CD4-positive, alpha-beta T cell treated with Interleukin-6 at 100 ng/mL for 8 hours (primary cell): ENCODE data around the gene SYNPO.

Source experiments
- DNase-seq: peaks from one replicate; pipeline ENCODE4 v3.0.0-alpha.2; 2020; ENCODE audit warnings: mixed read lengths, low spot score

Gene SYNPO, protein sequence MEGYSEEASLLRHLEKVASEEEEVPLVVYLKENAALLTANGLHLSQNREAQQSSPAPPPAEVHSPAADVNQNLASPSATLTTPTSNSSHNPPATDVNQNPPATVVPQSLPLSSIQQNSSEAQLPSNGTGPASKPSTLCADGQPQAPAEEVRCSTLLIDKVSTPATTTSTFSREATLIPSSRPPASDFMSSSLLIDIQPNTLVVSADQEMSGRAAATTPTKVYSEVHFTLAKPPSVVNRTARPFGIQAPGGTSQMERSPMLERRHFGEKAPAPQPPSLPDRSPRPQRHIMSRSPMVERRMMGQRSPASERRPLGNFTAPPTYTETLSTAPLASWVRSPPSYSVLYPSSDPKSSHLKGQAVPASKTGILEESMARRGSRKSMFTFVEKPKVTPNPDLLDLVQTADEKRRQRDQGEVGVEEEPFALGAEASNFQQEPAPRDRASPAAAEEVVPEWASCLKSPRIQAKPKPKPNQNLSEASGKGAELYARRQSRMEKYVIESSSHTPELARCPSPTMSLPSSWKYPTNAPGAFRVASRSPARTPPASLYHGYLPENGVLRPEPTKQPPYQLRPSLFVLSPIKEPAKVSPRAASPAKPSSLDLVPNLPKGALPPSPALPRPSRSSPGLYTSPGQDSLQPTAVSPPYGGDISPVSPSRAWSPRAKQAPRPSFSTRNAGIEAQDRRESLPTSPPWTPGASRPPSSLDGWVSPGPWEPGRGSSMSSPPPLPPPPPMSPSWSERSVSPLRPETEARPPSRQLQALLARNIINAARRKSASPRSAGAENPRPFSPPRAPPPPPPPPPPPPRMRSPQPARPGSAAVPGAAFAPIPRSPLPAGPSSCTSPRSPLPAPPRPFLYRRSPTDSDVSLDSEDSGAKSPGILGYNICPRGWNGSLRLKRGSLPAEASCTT

DNA sequence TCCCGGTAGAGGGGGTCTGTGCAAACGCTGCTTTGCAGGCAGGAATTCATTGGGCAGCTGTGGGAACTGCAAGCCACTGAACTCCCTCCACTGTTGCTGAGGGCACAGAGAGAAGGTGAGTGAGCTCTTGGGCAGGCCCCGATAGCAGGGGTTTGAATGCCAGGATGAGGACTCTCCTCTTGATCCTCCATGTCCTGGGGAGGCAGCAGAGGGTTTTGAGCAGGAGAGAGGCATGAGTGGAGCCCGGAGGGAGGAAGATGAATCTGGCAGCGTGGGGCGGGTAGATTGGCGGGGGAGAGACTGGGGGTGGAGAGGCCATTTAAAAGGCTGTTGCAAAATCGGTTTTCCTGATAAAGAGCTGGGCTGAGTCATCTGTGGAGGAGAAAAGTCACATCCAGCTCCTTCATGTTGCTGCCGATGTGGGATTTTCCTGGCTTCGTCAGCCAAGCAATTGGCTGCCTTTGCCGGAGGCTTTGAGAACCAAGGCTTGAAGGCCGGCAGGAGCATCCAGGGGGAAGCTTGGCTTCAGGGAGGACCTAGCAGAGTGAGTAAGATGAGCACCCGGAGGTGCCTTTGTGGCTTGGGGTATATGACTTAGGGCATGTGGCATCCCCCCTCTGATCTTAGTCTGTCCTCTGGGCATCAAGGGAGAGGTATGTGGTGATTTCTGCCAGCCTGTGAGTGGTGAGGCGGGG, at the start of gene SYNPO:
TSS of gene SYNPO (plus strand) at position 350 of the 695 bp plus-strand sequence. CDS start 7,616 bp downstream, outside the sequence.
- no peak for DNase-seq

DNA sequence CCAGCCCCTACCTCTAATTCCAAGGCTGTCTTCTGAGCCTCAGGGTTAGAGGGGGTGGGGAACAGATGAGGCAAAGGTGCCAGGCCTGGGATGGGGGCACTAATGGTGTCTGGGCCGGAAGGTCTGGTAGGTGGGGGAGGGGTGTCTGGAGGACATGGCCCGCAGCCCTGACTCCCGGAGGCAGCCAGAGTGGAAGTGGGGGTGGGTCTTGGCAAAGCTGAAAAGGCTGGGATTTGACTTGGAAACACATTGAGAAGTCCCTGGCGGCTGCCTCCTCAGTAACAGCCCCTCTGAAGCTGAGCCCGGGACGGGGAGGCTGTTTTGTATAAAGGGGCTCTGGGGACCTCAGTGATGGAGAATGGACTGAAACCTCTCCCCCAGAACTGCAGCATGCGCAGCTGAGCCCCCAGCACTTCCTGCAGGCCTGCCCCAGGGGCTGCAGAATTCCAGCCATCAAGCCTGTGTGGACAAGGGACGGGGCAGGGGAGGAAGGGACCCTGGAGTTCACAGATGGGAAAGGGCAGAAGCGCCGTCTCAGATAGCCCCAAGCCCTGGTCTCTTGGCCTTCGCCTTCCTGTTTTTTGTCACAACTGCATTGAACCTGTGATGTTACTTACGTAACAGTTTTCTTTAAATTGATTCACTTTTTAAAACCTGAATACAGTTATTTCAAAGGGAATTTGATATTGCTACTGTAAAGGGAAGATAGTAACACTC, 49.3 kb upstream of the SYNPO start:
- DNase-seq: no peak

DNA sequence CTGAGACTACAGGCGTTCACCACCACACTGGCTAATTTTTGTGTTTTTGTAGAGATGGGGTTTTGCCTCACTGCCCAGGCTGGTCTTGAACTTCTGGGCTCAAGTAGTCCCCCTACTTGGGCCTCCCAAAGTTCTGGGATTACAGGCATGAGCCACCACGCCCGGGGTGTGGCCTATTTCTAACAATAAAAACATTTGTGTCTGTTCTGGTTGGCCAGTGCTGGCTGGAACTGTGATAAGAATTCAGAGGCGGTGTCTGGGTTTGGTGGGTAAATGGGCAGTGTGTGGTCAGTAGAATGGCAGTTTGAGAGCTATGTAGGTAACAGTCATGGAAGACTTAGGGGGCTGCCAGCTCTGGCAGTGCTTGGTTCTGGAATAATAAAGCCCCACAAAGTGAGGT, 46.9 kb upstream of the SYNPO start:
- no peak for DNase-seq

DNA sequence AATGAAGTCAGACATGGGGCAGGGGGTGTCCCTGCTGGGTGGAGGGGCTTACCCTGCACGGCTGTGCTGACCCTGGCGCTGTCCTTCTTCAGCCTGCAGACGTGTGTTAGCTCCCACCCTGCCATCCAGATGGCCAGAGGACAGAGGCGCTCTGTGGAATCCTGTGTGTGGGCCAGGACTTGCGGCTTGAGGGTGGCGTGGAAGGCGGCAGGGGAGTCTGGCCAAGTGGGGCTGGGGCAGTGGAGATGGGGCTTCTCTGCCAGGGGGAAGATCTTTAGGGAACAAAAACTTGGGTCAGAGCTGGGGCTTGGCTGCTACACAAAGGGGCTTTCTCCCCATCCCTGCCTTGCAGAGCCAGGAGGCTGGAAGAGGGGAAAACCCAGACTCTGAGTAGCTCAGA, 46.5 kb upstream of the SYNPO start:
- DNase-seq: no peak

DNA sequence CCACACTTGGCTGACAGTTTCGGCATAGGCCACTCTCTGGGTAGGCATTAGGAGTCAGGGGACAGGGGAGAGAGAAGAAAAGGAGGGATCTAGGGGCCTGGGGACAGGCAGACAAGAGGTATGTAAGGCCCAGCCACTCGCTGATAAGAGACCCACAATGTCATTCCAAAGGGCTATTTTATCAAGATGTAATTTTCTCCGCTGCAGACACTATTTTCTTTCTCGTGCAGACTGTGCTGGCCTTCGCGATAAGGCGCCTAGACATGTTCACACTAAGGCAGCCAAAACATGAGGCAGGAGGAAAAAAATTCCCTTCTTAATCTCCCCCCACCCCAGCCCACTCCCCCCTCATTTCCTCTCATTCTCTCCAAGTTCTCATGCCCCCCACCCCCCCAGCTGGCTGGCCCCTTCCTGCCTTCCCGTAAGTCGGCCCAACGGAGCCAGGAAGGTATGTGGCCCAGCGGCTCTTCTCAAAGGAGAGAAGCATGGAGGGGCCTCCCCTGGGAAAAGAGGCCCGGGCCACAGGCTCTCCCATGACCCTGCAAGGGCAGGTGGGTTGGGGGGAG, 44.9 kb upstream of the SYNPO start:
- DNase-seq: no peak

DNA sequence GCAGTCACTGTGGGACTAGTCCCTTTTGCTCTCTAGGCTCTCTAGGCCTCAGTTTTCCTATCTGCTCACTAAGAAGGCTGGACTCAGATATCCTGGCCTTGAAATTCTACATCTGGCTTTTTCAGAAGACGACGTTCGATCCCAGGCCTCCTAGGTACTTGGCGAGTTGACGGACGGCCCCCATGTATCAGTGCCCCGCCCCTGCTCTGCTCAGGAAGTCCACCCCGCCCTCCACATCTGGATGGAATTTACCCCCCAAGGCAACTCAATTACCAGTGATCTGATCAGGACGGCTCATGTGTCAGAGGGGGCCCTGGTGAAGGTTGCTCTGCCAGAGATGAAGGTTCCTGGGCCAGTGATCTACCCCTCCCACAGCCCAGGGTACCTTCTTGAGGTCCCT, 44.1 kb upstream of the SYNPO start:
- DNase-seq: no peak

DNA sequence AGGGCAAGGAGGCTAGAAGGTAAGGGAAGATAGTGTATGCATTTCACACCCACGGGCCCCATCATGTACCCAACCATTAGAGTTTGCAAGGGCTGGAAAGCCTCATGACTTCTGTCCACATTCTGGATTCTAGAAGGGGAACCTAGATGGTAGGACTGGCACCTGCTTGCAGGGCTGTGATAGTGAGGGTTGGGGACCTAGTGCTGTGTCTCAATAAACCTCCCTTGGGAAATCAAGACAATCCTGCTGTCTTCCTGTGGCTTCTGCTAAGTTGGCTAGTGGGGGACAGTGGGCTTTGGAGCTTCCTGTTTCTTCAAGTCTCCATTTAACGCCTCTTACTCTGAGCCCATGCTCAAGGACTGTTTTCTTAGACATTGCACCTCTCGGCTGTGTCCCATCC, 43.6 kb upstream of the SYNPO start:
- DNase-seq: no peak

DNA sequence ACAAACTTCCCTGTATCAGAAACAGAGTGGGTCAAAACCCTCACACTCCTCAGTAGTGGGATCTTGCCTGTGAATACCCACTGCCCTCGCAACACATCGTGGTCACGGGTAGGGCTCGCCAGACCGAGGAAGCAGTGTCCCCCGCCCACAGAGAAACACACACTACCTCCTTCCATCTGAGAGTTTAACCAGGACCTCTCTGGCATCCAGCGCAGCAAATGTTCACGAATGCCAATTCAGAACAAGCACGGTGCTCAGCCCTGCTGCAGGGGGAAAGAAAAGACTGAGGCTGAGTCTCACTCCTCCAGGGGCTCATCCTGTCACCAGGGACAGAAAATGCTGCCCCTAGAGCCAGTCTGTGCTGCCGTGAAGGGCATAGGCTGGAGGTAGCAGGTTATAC, 42.5 kb upstream of the SYNPO start:
- no peak for DNase-seq

DNA sequence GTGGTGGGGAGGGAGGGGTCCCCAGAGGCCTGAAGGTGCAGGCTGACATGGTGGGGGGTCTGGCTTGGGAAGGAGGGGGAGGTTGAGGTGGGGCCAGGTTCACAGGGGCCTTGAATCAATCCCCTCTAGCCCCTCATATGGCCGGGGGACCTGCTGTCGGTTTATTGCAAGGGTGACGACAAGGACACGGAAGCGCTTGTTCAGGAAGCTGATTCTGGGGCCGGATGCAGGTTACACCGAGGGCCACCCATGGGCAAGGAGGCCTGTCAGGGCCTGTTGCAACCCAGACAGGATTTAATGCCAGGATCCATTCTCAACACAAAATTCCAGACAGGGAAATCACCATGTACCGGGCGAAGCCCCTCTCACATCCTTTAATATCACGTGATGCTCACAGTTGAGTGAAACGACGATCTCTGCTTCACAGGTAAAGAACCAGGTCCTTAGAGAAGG, 41.6 kb upstream of the SYNPO start:
- no peak for DNase-seq

DNA sequence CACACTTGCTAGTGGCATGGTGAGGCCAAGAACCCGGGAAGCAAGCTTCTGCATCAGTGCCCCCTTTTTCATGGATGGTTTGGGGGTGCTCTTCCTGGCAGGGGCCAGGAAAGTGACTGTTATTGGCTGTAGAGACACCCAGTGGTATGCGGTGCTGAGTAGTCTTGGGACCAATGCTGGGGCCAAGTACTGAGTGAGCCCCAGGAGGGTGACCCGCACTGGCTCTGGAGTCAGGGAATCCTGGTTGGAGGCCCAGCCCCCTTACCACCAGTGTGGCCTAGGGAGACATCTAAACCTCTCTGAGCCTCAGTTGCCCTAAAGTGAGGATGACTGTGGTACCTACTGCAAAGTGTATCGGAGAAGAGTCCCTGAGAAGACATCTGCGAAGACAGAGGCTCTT, 41.2 kb upstream of the SYNPO start:
- no peak for DNase-seq

DNA sequence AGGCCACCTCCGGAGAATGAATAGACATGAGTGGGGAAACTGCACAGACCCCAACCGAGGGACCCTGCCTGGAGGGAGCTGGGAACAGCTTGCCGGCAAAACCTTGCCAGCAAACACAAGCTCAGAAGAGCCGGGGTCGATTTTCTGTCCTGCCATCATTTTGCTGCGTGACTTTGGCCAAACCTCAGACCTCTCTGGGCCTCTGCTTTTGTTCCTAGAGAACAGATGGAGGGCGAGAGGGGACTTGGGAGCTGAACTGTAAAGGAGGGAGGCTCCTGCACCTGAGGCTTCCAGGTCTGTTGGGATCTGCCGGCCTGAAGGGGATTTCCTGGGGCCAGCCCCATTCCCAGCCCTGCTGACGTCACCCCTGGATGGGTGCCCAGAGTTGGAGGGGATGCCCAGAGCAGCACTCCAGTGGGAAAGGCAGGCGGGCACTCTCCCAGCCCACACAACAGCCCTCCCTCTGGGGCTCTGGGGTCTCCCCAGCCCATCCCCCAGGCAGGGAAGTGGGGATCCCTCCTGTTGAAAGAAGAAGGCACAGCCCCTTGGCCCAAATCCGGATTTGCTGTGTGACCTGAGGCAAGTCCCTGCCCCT, 40.4 kb upstream of the SYNPO start:
- no peak for DNase-seq

DNA sequence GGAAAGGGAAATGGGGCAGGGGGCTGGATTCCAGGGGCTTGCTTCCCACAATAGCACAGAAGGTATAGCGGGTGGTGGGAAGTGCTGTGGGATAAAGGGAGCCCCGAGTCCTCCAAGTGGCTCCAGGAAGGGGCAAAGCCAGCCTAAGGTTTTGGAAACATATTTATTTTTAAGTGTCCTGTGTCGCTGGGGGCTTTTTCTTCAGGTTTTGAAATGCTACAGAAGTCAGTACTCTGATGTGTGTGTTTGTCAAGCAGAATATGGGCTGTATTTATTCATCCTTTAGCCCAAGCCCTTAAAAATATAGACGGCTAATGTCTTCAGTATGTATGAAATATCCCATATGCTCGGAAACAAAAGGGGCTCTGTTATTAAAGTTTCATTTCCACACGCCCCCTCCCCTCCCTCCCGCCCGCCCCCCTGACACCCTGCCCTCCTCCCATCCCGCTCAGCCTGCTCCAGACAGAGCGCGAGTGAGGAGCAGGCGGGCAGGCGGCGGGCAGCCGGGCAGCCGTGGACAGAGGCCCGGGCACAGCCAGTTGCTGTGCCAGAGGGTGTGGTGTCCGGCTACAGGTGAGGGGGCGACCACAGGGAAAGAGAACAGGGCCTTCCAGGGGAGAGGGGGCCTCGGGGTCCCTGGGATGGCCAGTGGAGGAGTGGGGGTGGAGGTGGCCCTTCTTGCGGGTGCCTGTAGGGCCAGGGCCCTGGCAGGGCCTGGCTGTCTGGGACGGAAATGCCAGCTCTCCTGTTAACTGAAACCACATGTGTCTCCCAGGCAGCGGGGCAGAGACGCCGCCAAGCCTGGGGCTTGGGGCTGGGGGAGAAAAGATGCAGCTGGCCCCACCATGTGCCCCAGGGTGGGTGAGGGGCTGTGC, 39.6 kb upstream of the SYNPO start:
- DNase-seq: no peak

DNA sequence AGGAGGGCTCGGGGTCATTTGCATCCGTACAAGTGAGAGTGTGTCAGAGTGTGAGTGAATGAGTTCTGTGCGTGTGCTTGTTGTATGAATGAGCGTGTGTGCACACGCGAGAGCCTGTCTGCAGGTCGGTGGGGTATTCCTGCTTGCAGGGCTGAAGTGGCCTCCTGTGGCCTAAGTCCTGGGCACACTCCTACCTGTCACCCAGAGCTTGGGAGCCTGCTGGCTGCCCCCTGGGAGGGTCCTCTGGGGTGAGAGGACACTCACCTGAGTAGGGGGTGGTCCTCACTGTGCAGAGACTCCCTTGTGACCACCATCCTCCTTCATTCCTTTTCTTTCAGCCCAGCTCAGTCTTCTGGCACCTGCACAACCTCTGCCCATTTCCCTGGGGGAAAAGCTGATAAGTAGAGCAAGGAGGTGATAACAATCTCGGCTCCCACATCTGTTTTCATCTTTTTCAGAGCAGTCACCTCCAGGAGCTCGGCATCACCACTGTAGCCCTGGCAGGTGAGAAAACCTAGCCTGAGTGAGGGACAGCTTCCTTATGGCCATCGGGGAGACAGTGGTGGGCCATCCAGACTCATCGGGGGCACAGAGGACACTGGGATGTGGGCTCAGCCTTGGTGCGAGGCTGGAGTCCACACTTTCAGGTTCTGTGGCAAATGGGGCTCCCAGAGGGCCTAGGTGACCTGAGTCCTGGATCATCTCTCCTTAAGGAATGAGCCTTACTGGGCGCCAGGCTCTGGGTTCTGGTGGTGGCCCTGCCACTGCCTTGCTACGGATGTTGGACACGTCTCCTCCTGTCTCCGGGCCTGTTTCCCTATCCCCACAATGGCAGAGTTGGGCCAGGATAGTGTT, 38.7 kb upstream of the SYNPO start:
- DNase-seq: no peak

DNA sequence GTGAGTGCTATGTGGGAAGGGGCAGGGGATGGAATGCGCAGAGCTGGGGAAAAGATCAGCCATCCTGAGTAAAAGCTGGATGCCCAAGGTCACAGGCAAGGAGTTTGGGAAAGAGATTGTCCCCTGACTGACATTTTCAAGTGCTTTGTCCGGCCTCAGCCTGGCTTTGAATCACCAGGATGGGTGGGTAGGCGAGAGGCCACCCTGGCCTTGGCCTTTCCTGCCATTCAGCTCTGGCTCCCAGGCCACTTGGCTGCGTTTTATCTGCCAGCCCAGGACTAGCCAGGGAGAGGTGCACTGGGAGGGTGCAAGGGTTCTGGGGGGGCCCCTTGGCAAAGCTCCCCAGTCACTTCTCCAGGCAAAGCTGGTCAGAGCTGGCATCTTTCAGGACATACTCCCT, 37.4 kb upstream of the SYNPO start:
- DNase-seq: no peak

DNA sequence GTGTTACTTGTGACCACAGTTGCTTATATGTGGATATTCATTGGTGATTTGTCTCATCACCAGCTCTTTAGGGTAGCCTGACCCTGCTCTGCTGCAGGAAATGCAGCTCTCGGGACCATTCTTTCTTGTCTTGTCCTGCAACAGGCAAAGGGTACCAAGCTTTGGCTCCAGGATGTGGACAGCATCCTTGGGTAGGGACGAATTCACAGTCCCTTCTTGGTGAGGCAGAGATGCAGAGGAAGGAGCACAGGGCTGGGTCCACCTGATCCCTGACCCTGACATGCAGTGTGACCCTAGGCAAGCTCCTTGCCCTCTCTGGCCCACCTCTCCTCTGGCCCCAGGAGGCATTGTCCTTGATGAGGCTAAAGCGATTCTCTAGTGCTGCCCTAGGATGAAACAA, 37.0 kb upstream of the SYNPO start:
- DNase-seq: no peak

DNA sequence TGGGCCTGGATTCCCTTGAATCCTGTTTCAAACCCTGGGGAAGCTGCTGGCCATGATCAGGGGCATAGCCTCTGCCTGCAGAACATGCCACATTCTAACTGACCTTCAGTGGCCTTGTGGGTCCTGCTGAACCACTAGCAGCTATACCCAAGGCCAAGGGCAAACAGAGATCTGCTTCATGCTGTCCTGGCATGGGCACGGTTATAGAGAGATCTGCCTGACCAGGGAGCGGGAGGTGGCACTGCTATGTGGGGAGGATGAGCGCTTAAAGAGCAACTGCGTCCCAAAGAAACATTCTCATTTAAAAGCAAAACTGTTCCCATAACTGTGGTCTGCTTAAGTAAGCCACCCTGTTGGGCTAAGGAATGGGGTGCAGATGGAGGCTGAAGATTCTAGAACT, 36.5 kb upstream of the SYNPO start:
- no peak for DNase-seq

DNA sequence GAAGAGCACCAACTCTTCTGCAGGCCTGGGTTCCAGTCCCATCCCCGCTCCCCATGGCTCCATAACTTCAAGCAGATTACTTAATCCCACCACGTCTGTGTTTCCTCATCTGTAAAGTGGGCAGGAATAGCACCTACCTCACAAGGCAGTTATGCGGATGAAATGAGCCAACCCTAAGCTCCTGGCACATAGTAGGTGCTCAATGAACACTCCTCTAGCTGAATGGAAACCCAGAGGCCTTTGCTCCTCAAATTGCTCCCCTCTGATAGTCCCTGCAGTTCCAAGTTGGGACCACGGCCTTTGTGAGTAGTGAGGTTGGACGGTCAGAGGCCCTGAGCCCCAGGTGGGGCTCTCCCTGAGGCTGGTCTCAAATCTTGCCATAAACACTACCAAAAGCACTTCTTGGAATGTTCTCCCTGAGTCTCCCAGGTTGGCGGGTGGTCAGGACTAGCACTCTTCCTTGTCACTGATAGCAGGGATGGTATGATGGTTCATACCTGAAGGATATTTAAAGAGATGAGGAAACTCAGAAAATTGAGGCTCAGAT, 35.5 kb upstream of the SYNPO start:
- no peak for DNase-seq

DNA sequence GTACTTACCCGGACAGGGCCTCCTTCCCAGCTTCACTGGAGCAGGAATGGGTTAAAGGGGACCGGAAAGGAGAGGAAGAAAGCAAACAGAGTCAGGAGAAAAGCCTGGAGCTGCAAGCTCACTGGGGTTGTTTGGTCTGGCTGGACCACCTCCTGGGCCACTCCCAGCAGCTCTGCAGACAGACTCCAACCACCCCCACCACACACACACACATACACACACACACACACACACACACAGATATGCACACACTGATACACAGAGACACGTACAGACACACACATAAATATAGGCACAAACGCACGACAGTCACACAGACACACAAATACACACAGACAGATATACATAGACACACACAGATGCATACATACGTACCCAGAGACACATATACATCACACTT, 34.9 kb upstream of the SYNPO start:
- DNase-seq: no peak

DNA sequence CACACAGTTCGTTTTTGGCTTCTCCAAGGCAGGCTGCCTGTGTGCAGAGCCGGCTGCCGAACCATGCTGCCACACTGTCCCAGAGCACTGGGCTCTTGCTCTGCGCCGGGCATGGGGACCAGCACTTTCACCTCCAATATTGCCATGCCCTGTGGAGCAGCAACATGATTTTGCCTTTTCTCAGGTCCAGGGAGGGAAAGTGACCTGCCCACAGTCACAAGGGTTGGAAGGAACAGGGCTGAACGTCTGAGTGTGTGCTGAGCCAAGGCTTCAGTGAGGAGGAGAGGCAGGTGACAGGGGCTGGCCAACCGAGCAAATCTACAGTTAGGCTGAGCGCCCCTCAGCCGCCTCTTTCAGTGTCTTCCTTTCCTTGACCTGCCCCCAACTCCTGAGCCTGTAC, 34.0 kb upstream of the SYNPO start:
- DNase-seq: no peak
